Cardiac muscle cell (in vitro differentiated cells and primary cell): ENCODE results near the gene ATCAY. TPM values are rescaled to one million over a fixed set of nuclear protein-coding genes. Genes with fewer than 3 reads are reported as not detected.

Source experiments
- DNase-seq, 2 donors: peaks; one replicate each; pipeline versions ENCODE4 v3.0.0 to v3.0.0-alpha.2; 2010 to 2017; ENCODE audit warnings: low read depth in 1 of 2, low spot score in 1 of 2
- H3K27ac ChIP-seq: fragments of 200-600 bp; sonication (generic); 2 replicates; pipeline ENCODE4 v1.5.1; 2016
- H3K27me3 ChIP-seq: fragments of 200-600 bp; sonication (generic); 2 replicates; pipeline ENCODE4 v1.6.0; 2016; ENCODE audit warnings: control low read depth
- H3K36me3 ChIP-seq: fragments of 200-600 bp; sonication (generic); 2 replicates; pipeline ENCODE4 v1.5.1; 2016; ENCODE audit warnings: control low read depth
- H3K4me1 ChIP-seq: fragments of 200-600 bp; sonication (generic); 2 replicates; pipeline ENCODE4 v1.8.1; 2017; ENCODE audit warnings: low read depth, mild to moderate bottlenecking, mixed run types
- H3K4me3 ChIP-seq: fragments of 200-600 bp; sonication (generic); 2 replicates; pipeline ENCODE4 v1.5.1; 2016; ENCODE audit warnings: mild to moderate bottlenecking
- H3K9me3 ChIP-seq: fragments of 200-600 bp; sonication (generic); 2 replicates; pipeline ENCODE4 v1.5.1; 2017; ENCODE audit warnings: low read depth, mild to moderate bottlenecking, control low read depth
- CTCF ChIP-seq: IDR thresholded peaks from 2 replicates; pipeline ENCODE4 v1.5.1; 2012; ENCODE audit warnings: low read depth, mild to moderate bottlenecking, low read length
- polyA plus RNA-seq: library from polyadenylated mRNA; unstranded; fragments of >200 nt; fragmentation: Nextera tagmentation; extraction: Ambion mirVana; gene quantifications from 2 replicates; pipeline ENCODE4 v1.2.1, GENCODE V29; 2016
- total RNA-seq: library from RNA; depleted of rRNA; stranded (reverse); fragments of >200 nt; gene quantifications from 2 replicates; pipeline ENCODE4 v1.2.3, GENCODE V29; 2016

The ATCAY gene
- total and polyA plus RNA-seq, 2 experiments from 2014 or later, result 0.15 to 0.29 TPM

- H3K27ac ChIP-seq, result no peak overlapping the region
- no peaks in the 10 kb centered on the region for H3K27me3 ChIP-seq
- no peaks in the 10 kb centered on the region for H3K4me1 ChIP-seq
- H3K36me3 ChIP-seq, result no peaks in the 10 kb centered on the region
- no peak for DNase-seq
- H3K4me3 ChIP-seq, result no peak overlapping the region
- no peaks in the 10 kb centered on the region for H3K9me3 ChIP-seq
- no peak for TF ChIP-seq CTCF
Observed at GRCh38 chr19:3919793-3920192, 39.3 kb downstream of the ATCAY start.

DNA sequence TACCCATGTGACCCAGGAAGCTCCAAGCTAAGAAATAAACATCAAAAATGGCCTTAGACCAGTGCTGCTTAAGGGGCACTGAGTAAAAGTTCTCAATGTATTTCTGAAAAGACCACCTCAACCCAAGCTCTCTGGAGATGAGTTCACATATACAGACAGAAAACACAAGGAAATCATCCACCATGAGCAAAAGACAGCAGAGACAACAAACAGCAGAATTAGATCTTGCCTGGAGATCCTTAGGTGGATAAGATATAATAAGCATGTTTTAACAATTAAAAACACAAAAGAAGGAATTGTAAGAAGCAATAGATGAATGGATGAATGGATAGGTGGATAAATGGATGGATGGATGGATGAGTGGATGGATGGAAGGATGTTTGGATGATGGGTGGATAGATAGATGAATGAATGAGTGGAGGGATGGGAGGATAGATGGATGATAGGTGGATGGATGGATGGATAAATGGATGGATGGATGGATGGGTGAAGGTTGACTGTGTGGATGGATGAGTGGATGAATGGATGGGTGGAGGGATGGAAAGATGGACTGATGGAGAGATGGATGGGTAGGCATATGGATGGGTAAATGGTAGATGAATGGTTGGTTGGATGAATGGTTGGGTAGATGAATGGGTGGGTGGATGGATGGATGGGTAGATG, 42.7 kb downstream of the ATCAY start:
- H3K36me3 ChIP-seq, result no peaks in the 10 kb centered on the region
- H3K4me3 ChIP-seq, result no peak overlapping the region
- H3K9me3 ChIP-seq, result no peaks in the 10 kb centered on the region
- DNase-seq, result no peak
- H3K4me1 ChIP-seq, result no peaks in the 10 kb centered on the region
- no peak overlapping the region for H3K27ac ChIP-seq
- TF ChIP-seq CTCF, result no peak
- H3K27me3 ChIP-seq, result no peaks in the 10 kb centered on the region

DNA sequence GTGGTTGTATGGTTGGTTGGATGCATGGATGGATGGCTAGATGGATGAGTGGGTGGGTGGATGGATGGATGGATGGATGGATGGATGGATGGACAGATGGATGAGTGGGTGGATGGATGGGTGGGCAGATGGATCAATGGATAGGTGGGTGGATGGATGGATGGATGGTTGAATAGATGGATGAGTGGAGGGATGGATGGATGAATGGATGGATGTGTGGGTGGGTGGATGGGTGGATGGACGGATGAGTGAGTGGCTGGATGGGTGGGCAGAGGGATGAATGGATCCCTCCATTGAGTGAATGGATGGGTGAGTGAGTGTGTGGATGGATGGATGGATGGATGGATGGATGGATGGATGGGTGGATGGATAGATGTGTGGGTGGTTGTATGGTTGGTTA, 43.4 kb downstream of the ATCAY start:
- DNase-seq, result no peak
- TF ChIP-seq CTCF, result no peak
- H3K36me3 ChIP-seq, result no peaks in the 10 kb centered on the region
- H3K4me3 ChIP-seq, result no peak overlapping the region
- H3K27me3 ChIP-seq, result no peaks in the 10 kb centered on the region
- no peaks in the 10 kb centered on the region for H3K9me3 ChIP-seq
- H3K27ac ChIP-seq, result no peak overlapping the region
- no peaks in the 10 kb centered on the region for H3K4me1 ChIP-seq

- H3K27ac ChIP-seq, result peak overlapping the region; percentile 62
- H3K36me3 ChIP-seq, result no peaks in the 10 kb centered on the region
Observed at GRCh38 chr19:3931041-3931440, 50.6 kb downstream of the ATCAY start.

DNA sequence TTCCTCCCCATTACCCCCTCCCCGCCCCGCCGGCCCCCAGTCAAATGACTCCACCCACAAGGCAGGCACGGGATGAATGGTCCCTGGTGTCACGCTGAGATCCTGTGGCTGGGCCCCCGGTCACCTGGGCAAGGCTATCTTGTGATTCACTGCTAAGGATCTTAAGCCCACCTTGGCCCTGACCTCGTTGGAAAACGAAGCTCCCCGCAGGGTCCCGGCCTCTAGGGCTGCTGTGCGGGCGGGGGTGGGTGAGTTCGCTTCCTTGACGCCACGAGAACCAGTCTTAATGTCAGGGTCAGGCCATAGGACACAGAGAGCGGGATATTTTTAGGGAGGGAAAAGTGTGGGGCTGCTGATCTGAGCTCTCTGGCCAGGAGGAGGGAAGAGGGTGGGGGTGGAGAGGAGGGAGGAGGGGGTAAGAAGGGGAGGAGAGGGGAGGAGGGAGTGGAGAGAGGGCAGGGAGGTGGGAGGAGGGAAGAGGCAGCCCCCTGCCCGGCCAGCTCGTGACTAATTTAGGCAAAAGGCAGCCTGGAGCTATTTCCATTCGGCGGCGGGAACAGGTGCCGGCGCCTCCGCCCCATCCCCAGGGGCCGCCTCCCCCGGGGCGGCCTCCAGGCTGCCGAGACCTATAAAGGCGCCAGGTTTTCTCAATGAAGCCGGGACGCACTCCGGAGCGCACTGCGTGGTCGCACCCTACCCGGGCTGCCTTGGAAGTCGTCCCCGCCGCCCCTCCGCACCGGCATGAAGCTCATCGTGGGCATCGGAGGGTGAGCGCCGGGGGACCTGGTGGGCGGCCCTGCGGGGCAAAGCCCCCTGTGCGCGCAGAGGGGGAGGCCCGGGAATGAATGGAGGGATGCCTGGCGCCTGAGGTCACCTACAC, 52.7 kb downstream of the ATCAY start, which contains the start of gene NMRK2:
NMRK2 (plus strand) TSS at position 139 of the 880 bp plus-strand sequence; CDS start at position 742, 603 bp downstream.
- no peak for TF ChIP-seq CTCF
- Histone ChIP-seq H3K9me3 (no peaks in the 10 kb centered on the region), H3K4me3 (peak within 1 kb of the TSS; percentile 25), H3K36me3 (no peaks in the 10 kb centered on the region), H3K27ac (peak within 1 kb of the TSS; percentile 87), H3K4me1 (peaks cover 3% of the 10 kb centered on the region), H3K27me3 (no peaks in the 10 kb centered on the region)
- DNase-seq, result peak in 1 of 2 donors; percentile 77

More at GRCh38 chr19:3931041-3931440, 50.6 kb downstream of the ATCAY start:
- DNase-seq, result no peak
- no peaks in the 10 kb centered on the region for H3K27me3 ChIP-seq
- no peak for TF ChIP-seq CTCF
- H3K4me3 ChIP-seq, result no peak overlapping the region
- H3K9me3 ChIP-seq, result no peaks in the 10 kb centered on the region
- H3K4me1 ChIP-seq, result peaks cover 3% of the 10 kb centered on the region
